ENCODE data around the gene KRTAP25-1. TPM values are rescaled to one million over a fixed set of nuclear protein-coding genes. Genes with fewer than 3 reads are reported as not detected.

KRTAP25-1 gene
- total RNA-seq, 1 experiment from 2014 or later = not detected

DNA sequence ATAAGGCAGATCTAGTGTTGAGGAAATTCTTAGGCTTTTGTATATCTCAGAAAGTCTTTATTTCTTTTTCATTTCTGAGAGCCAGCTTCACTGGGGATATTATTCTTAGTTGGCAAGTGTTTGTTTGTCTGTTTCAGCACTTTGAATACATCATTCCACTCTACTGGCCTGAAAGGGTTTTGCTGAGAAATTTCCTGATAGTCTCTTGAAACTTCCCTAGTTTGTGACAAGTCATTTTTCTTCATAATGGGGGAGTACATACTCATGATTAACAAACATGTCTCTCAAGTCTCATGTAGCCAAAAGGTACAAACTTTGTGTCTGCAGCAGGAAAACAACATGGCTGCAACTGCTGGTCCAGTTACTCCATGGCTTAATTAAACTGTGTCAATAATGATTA, 37.1 kb upstream of the KRTAP25-1 start:
- Mint-ChIP-seq H3K4me1 (ENCODE audit: insufficient read depth, unreplicated experiment) (peaks cover 8% of the 10 kb centered on the region), H3K27me3 (ENCODE audit: insufficient read depth, unreplicated experiment) (peaks cover 26% of the 10 kb centered on the region), H3K9me3 (ENCODE audit: unreplicated experiment) (no peaks in the 10 kb centered on the region), H3K27ac (ENCODE audit: low read depth, unreplicated experiment) (no peak overlapping the region), H3K36me3 (ENCODE audit: insufficient read depth, unreplicated experiment) (no peaks in the 10 kb centered on the region), H3K4me3 (ENCODE audit: unreplicated experiment) (no peak overlapping the region)
- CTCF ChIA-PET = interaction anchor here (1.3 kb wide), 1 partner anchor 13 kb away, joined by 3 read pairs; no protein-coding TSS in a partner anchor
- BruUV-seq (replicated peaks) = no TSS peak
- POLR2A ChIA-PET = no interaction called here
- TF ChIP-seq, protein P1, sequence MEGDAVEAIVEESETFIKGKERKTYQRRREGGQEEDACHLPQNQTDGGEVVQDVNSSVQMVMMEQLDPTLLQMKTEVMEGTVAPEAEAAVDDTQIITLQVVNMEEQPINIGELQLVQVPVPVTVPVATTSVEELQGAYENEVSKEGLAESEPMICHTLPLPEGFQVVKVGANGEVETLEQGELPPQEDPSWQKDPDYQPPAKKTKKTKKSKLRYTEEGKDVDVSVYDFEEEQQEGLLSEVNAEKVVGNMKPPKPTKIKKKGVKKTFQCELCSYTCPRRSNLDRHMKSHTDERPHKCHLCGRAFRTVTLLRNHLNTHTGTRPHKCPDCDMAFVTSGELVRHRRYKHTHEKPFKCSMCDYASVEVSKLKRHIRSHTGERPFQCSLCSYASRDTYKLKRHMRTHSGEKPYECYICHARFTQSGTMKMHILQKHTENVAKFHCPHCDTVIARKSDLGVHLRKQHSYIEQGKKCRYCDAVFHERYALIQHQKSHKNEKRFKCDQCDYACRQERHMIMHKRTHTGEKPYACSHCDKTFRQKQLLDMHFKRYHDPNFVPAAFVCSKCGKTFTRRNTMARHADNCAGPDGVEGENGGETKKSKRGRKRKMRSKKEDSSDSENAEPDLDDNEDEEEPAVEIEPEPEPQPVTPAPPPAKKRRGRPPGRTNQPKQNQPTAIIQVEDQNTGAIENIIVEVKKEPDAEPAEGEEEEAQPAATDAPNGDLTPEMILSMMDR (IDR thresholded peaks at IDR 0.05; ENCODE audit: unreplicated experiment) = no peak
- intact Hi-C loops (cut with micrococcal nuclease) = no loop called here
- no peak for DNase-seq (ENCODE audit: unreplicated experiment)

- no peak within 1 kb of the TSS for H3K4me3 Mint-ChIP-seq (ENCODE audit: unreplicated experiment)
- no peaks in the 10 kb centered on the region for H3K4me1 Mint-ChIP-seq (ENCODE audit: insufficient read depth, unreplicated experiment)
- H3K9me3 Mint-ChIP-seq (ENCODE audit: unreplicated experiment) = no peaks in the 10 kb centered on the region
- BruUV-seq (replicated peaks) = no TSS peak
- no peak within 1 kb of the TSS for H3K27ac Mint-ChIP-seq (ENCODE audit: low read depth, unreplicated experiment)
- TF ChIP-seq, protein P1 (IDR thresholded peaks at IDR 0.05; ENCODE audit: unreplicated experiment) = no peak
- H3K36me3 Mint-ChIP-seq (ENCODE audit: insufficient read depth, unreplicated experiment) = no peaks in the 10 kb centered on the region
- DNase-seq (ENCODE audit: unreplicated experiment) = no peak
- intact Hi-C loops (cut with micrococcal nuclease) = no loop called here
- ChIA-PET CTCF (interaction anchor here (0.6 kb wide), 1 partner anchor 288 kb away, joined by 3 read pairs; no protein-coding TSS in a partner anchor), POLR2A (no interaction called here)
- peaks cover 61% of the 10 kb centered on the region for H3K27me3 Mint-ChIP-seq (ENCODE audit: insufficient read depth, unreplicated experiment)
These were observed 30.9 kb upstream of the KRTAP25-1 start, which contains the start of gene KRTAP26-1 for GRCh38 chr21:30320215-30320614. Gene KRTAP26-1 (minus strand): TSS chr21:30320315. CDS start chr21:30320035, 280 bp downstream.

DNA sequence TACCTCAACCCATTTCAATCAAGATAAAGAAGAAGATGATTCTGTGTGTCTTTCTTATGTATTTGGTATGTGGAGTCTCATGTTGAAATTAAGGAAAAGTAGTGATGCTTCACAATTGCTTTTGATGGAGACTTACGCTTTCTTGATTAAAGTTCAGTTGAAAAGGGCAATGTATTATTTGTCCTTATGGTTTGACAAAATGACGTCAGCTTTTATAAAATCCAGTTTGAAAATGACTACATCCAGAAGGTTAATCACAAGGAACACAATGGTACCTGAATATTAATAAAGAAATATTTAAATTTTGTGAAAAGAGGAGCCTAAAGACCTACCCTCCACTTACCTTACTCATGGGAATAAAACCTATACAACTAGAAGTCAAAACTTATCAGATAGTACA, 26.4 kb upstream of the KRTAP25-1 start:
- Mint-ChIP-seq H3K9me3 (ENCODE audit: unreplicated experiment) (no peaks in the 10 kb centered on the region), H3K4me3 (ENCODE audit: unreplicated experiment) (no peak overlapping the region), H3K27ac (ENCODE audit: low read depth, unreplicated experiment) (no peak overlapping the region), H3K27me3 (ENCODE audit: insufficient read depth, unreplicated experiment) (peaks cover 53% of the 10 kb centered on the region), H3K4me1 (ENCODE audit: insufficient read depth, unreplicated experiment) (no peaks in the 10 kb centered on the region), H3K36me3 (ENCODE audit: insufficient read depth, unreplicated experiment) (no peaks in the 10 kb centered on the region)
- BruUV-seq (replicated peaks) = no TSS peak
- TF ChIP-seq, protein P1 (IDR thresholded peaks at IDR 0.05; ENCODE audit: unreplicated experiment) = no peak
- ChIA-PET POLR2A (no interaction called here), CTCF (interaction anchor here (1.1 kb wide), 1 partner anchor 26 kb away, joined by 3 read pairs; no protein-coding TSS in a partner anchor)
- intact Hi-C loops (cut with micrococcal nuclease) = no loop called here
- no peak for DNase-seq (ENCODE audit: unreplicated experiment)

DNA sequence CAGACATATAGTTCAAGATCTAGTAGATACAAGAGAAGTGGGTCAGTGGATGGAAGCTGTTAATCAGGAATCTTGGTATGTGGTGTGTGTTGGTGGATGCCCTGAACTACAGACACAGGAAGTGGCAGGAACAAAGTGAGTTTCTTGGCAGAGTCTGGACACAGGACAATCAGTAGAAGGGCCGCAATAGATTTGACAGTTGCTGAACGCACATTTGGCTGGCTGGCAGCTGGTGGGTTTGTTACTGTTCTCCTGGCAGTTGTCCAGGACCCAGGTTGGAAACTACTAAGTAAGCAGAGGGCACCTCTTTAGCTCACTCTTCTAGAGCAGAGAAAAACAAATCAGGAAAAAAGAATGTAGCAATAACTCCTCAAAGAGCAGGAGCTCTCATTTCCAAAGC, 17.6 kb upstream of the KRTAP25-1 start:
- CTCF ChIA-PET = interaction anchor here (0.6 to 1.2 kb wide), 3 partner anchors 9 to 98 kb away, joined by 3 to 4 read pairs (median 3); no protein-coding TSS in a partner anchor
- BruUV-seq (replicated peaks) = no TSS peak
- H3K27ac Mint-ChIP-seq (ENCODE audit: low read depth, unreplicated experiment) = no peak overlapping the region

More for the DNA sequence above, 17.6 kb upstream of the KRTAP25-1 start:
- intact Hi-C loops (cut with micrococcal nuclease) = no loop called here
- Mint-ChIP-seq H3K4me1 (ENCODE audit: insufficient read depth, unreplicated experiment) (no peaks in the 10 kb centered on the region), H3K27me3 (ENCODE audit: insufficient read depth, unreplicated experiment) (no peaks in the 10 kb centered on the region), H3K36me3 (ENCODE audit: insufficient read depth, unreplicated experiment) (no peaks in the 10 kb centered on the region), H3K9me3 (ENCODE audit: unreplicated experiment) (no peaks in the 10 kb centered on the region), H3K4me3 (ENCODE audit: unreplicated experiment) (no peak overlapping the region)
- POLR2A ChIA-PET = no interaction called here
- TF ChIP-seq, protein P1 (IDR thresholded peaks at IDR 0.05; ENCODE audit: unreplicated experiment) = no peak
- peak; percentile 1 for DNase-seq (ENCODE audit: unreplicated experiment)

Data from MCF 10A (cell line).